Left renal cortex interstitium (tissue), 4 donors: Measurements from ENCODE around the gene LRRC55. TPM values are rescaled to one million over a fixed set of nuclear protein-coding genes. Genes with fewer than 3 reads are reported as not detected.

Source experiments
- DNase-seq, 4 donors: peaks; one replicate each; pipeline ENCODE4 v3.0.0-alpha.2; 2013; ENCODE audit warnings: low read depth in 4 of 4, low spot score in 2 of 4, missing footprints in 1 of 4
- polyA plus RNA-seq, 4 donors: library from polyadenylated mRNA; unstranded; fragments of 120-200 nt; gene quantifications; one replicate each; pipeline ENCODE4 v1.2.1, GENCODE V29; 2013; ENCODE audit not compliant: insufficient read length in 4 of 4

The LRRC55 gene
- polyA plus RNA-seq, 4 donors = 4.9 to 5.7 (median 5.5) TPM

- DNase-seq = no peak
Measured at GRCh38 chr11:57199330-57199729, 17.6 kb downstream of the LRRC55 start.

GRCh38 chr11:57200917-57201316, 19.2 kb downstream of the LRRC55 start:
- DNase-seq = no peak

- no peak for DNase-seq
Measured at GRCh38 chr11:57202281-57202680, 20.5 kb downstream of the LRRC55 start.

GRCh38 chr11:57203359-57203758, 21.6 kb downstream of the LRRC55 start:
- no peak for DNase-seq

GRCh38 chr11:57203882-57204480, 22.2 kb downstream of the LRRC55 start:
- DNase-seq = no peak

GRCh38 chr11:57205041-57205641, 23.4 kb downstream of the LRRC55 start:
- DNase-seq = no peak

GRCh38 chr11:57207168-57207567, 25.4 kb downstream of the LRRC55 start:
- DNase-seq = no peak

- peak in 1 of 4 donors; percentile 20 for DNase-seq
Measured at GRCh38 chr11:57210781-57211180, 29.0 kb downstream of the LRRC55 start.

GRCh38 chr11:57213342-57214097, 31.8 kb downstream of the LRRC55 start:
- DNase-seq = peak in 2 of 4 donors; percentile 67 to 72

GRCh38 chr11:57214098-57214417, 32.3 kb downstream of the LRRC55 start:
- no peak for DNase-seq

- DNase-seq = no peak
Measured at GRCh38 chr11:57214494-57214893, 32.7 kb downstream of the LRRC55 start.

GRCh38 chr11:57216463-57216862, 34.7 kb downstream of the LRRC55 start:
- no peak for DNase-seq

- no peak for DNase-seq
Measured at GRCh38 chr11:57217053-57217452, 35.3 kb downstream of the LRRC55 start.

GRCh38 chr11:57219021-57219627, 37.4 kb downstream of the LRRC55 start:
- no peak for DNase-seq

- DNase-seq = no peak
Measured at GRCh38 chr11:57222239-57222638, 40.5 kb downstream of the LRRC55 start.

GRCh38 chr11:57223601-57224000, 41.8 kb downstream of the LRRC55 start:
- no peak for DNase-seq

GRCh38 chr11:57224128-57224527, 42.4 kb downstream of the LRRC55 start:
- DNase-seq = no peak

GRCh38 chr11:57224537-57224936, 42.8 kb downstream of the LRRC55 start:
- DNase-seq = no peak

GRCh38 chr11:57228600-57228999, 46.8 kb downstream of the LRRC55 start:
- no peak for DNase-seq

GRCh38 chr11:57230316-57230715, 48.6 kb downstream of the LRRC55 start:
- no peak for DNase-seq

GRCh38 chr11:57230791-57231538, 49.2 kb downstream of the LRRC55 start:
- no peak for DNase-seq
